HT-29 (cell line): ENCODE data around the gene ITSN1. TPM values are rescaled to one million over a fixed set of nuclear protein-coding genes. Genes with fewer than 3 reads are reported as not detected.

ENCODE experiments used
- DNase-seq: peaks from one replicate; pipeline ENCODE4 v3.0.0-alpha.2; 2015; ENCODE audit warnings: low spot score
- total RNA-seq: library from RNA; depleted of rRNA; stranded (reverse); fragments of >200 nt; shearing (Covaris generic); gene quantifications from 2 replicates; pipeline ENCODE4 v1.2.3, GENCODE V29; 2014

ITSN1 gene
- total RNA-seq, 1 experiment from 2014 or later: 19.6 TPM

DNA sequence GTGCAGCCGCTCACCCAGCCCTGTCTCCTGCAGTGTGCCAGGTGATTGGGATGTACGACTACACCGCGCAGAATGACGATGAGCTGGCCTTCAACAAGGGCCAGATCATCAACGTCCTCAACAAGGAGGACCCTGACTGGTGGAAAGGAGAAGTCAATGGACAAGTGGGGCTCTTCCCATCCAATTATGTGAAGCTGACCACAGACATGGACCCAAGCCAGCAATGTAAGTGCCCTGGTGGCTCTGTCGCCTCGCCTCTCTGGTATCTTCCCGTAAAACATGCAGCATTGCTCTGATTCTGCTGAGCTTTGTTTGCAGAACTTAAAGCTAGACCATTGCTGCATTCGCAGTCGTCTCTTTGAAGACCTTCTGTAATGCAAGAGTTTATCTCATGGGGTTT is 194.1 kb downstream of the ITSN1 start:
- DNase-seq: no peak

DNA sequence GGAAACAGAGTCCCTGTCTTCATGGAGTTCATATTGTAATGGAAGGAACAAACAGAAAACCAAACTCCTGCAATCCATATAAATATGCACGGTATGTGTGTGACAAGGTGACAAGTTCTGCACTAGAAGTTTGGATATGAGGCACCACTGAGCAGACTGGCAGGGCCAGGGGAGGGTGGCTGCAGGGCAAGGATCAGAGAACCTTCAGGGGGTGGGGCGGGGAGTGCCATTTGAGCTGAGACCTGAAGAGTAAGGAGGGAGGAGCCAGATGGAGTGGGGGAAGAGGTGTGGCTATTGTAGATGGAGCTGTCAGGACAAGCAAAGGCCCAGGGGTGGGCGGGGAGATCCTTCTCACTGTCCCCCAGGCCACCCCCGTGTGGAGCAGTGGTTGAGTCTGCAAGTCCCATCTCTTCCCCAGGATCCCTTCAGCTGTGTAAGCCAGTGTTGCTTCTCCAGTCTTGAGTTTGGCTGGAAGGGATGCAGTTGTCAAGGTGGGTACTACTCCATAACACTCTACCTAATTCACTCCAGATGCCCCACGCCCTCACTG is 196.9 kb downstream of the ITSN1 start:
- DNase-seq: no peak

DNA sequence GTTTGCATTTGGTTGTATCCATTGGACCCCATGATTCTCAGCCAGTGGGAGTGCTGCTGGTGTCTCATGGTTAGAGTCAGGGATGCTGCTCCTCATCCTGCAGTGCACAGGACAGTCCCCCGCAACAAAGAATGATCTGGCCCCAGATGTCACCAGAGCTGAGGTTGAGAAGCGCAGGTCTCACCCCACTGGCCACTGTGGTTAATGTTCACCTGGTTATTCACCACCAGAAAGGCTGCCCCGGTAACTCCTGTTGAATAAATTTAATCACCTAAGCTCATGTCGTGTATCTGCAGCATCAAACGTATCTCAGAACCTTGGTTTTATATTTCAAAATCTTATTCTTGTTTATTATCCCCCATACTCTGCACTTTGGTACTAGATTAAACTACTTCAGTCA is 197.5 kb downstream of the ITSN1 start:
- DNase-seq: no peak

DNA sequence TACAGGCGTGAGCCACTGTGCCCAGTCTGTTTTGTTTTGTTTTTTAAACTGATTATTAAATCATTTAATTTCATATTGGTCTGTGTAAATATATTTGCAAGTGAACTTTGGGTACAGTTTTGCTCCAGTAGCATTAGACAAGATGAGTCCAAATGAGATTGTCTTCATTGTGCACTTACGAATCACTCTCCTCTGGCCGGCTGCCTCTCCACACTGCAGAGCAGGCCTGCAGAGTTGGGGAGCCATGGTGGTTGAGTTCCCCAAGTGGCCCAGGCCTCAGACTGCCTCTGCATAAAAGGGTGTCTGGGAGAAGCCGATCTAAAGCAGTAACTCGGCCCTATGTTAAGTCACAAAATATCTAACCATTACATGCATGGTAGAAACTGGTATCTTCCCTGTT is 198.5 kb downstream of the ITSN1 start:
- no peak for DNase-seq

DNA sequence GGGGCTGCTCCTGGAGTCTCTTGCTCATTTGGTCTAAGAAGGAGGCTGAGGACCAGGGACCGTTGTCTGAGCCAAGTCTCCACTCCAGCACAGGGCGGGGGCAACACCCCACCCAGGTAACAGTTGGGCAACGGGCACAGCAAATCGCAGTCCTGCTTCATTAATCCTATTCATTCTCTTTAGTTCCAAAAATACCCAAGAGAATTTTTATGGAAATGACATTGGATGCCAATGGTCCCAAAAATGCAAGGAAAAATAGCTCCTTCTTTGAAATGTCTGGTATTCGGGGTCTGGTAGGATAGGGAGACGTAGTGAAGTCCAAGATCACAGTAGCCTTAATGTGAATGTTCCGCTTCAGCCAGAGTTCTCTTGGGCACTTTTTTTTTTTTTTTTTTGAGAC is 199.3 kb downstream of the ITSN1 start:
- DNase-seq: no peak

DNA sequence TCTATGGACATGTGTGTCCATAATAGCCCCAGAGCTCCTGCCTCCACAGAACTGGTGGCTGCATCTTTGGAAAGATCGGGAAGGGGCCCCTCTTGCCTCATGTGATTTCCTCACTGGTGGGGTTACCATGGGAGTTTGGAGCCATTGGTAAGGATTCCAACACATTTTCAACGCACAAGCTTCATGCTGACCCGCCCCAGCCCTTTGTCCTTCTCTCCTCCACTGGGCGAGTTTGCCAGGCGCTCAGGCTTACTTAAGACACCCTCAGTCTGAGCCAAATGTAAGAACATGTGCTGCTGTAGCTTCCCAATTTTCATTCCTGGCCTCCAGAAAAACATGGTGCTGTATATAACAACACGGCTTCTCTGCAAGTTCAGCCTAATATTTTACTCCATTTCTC is 200.9 kb downstream of the ITSN1 start:
- no peak for DNase-seq

DNA sequence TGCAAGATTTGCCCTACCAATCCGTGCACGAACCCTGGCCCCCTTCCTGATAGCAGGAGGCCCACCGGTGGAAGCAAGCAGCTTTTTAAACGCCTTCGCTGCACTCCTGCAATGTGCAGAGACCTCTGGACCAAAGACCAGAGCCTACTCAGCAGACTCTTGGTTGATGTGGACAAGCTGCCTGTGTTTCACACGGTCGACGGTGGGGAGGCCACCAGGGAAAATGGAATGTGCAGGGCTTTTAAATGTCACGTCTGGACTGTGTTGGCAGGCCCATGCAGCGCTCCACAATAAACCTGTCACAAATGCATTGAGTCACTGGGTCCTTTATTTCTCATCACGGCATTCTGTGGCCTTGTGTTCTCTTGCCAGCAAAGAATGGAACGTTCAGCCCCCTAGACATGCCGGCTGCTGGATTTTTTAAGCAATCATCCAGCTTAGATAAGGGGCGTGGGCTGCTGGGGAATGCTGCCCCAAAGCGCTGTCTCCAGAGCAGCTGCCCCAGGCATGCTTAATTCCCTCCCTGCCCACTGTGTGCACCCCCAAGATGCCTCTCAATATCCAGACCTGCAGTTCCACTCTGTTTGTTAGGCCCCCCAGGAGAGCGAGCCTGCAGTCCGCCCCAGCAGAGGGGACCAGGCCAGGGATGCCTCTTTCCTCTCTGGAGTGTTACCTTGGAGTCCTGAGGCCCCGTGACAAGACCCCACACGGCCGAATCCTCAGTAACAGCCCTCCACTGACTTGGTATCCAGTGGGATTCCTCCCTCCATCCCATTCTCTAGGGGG is 202.0 kb downstream of the ITSN1 start:
- DNase-seq: no peak

DNA sequence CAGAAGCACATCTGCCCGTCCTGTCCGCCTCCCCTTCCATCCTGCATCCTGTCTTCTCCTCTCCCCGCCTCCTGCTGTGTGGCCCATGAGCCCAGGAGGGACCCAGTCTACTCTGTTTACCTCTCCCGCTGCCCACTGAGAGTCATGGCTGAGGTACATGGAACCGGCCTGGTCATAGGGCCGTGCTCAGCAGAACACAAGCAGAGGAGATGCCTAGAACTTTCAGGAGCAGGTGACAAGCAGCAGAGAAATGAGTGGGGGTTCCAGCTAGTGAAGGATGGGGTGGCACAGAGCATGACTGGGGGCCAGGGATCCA is 202.5 kb downstream of the ITSN1 start:
- no peak for DNase-seq

DNA sequence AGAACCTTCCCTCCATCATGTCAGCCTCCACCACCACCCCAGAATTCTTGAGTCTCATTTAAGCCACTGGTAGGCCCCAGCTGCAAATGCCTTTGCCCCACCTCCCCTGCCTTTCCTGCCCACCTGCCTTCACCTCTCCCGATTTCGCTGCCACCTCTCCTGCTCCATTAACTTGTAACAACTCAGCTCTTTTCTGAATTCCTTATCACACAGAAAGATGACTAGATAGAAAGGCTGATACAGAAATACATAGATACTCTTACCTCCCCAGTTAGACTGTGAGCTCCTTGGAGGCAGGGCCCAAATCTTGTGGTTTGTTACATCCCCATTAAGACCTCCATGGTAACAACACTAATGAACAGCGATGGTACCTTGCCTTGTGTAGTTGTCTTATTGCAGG is 203.8 kb downstream of the ITSN1 start:
- no peak for DNase-seq

DNA sequence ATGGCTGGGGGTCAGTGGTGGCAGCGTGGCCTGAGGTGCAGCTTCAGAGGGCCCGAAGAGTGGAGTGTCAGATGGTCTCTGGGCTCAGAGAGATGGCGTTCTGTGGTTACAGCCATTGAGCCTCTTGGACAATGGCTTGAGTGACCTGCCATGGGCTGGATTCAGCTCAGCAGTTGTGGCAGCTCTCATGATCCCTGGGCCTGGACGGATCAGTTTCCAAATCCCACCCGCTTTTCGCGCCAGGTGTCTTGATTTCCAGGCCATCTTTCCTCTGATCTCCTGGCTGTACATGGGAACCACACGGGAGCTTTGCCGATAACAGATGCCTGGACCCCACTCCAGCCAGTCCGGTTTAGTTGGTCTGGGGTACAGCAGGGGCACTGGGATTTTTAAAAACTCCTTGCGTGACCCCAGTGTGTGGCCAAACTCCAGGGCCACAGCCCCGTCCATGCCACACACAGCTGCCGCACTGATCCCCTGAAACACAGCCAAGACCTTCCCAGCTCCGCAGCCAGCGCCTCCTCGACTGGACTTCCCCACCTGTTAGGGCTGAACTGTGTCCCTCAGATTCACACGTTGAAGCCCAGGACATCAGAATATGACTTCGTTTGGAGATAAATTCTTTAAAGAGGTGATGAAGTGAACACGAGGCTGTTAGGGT is 205.4 kb downstream of the ITSN1 start:
- no peak for DNase-seq

DNA sequence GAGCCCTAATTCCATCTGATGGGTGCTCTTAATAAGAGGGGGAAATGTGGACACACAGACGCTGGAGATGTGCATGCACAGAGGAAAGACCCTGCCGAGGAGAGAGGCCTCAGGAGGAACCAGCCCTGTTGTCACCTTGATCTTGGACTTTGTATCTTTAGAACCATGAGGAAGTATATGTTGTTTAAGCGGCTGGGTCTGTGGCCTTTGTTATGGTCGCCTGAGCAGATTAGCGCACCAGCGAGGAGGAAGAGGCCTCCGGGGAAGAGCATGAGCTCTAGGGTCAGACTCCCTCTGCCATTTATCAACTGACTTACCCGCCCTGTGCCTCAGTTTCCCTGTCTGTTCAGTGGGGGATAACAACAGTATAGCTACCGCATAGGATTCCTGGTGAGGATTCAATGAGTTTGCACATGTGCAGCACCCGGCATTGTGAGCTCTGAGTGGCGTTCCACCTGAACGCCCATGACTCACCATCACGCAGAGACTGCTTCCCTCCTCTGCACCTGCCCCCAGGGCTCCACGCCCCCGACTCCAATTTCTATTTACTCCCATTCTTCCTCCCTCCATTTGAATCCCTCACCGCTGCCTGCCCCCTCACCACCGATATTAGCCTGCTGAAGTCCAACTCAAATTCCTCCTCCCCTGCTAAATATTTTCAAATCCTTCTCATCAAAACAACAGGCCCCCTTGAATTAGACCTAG is 206.1 kb downstream of the ITSN1 start:
- no peak for DNase-seq

DNA sequence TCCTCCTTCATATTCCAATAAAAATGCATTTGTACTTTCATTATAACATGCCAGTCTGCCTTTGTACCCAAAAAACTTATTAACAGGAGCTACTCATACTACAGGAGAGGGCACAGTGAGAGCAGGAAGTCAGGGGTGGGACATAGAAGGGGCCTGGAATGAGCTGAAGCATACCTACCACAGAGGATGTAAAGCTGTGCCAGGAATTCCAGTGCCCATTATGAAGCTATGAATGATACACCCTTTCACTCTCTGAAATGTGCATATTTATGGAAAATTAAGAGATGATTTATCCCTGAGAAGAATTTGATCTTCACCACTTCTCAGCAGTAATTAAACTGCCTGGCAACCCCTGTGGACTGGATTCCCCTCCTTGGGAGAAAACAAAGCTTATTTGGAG is 207.5 kb downstream of the ITSN1 start:
- no peak for DNase-seq

DNA sequence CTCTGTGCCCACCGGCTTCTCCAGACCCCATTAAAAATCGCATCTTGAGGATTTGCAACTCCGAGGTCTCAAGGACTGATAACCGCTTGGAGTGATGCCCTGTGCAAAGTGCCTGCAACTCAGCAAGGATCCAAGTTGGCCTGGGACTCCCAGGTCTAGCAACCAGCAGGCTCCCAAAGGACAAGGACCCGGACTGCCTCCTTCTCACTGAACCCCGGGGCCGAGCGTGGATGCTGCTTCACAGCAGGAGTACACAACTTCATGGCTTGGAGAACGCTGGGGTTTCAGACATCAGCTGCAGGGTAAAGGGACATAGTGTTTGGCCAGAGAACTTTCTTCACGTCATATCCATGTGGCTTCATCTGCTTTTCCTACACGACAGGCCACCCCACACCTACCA is 208.1 kb downstream of the ITSN1 start:
- no peak for DNase-seq

DNA sequence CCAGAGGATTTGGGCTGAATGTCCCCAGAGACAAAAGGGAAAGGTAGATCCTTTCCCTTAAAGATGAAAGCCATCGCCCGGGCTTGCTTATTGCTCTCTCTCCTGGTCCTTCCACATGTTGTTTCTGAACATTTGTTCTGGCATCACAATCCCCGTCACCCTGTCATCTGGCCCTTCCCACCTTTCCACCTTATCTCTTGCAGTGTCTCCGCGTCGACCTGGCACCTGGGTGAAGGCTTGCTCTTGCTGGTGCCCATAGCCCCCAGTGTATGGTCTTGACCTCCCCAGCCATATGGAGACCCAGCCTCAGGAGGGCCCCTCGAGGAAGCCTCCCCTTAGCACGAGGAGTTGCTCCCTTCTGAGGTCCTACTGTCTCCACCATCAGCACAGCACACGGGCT is 208.7 kb downstream of the ITSN1 start:
- no peak for DNase-seq

DNA sequence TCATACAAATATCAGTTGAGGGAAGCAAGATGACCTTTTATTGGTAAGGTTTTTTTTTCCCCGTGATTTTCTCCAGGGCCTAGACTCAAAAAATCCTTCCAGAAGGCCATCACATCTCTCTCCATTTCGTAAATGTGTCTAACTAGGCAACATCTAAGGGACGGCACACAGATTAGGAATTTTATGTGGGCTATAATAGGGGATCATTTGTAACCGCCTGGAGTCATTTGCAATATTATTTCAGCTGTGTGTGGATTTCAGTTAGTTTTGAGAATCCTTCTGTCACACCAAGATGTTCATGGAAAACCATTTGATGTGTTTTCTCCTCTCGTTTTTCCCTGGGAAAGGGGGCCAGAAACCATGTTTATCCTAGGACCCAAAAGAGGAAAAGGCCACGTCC is 210.2 kb downstream of the ITSN1 start:
- no peak for DNase-seq

DNA sequence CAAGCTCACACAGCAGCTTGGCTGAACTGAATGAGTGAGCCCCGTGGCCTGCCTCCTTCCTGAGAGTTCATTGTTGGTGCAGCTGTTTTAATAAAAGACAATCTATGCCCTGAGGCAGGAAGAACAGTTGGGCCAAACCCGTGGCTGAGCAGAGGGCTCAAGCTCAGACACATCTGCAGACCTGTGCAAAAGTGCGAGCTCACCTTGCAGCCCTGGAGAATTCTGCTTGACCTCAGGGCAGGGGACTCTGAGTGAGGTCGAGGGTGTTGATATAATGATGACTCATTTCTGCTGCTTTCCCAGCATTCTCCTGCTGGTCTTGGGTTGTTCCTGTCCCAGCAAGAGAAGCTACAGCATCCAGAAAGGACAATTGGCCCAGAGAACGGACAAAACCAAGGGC is 212.3 kb downstream of the ITSN1 start:
- no peak for DNase-seq

DNA sequence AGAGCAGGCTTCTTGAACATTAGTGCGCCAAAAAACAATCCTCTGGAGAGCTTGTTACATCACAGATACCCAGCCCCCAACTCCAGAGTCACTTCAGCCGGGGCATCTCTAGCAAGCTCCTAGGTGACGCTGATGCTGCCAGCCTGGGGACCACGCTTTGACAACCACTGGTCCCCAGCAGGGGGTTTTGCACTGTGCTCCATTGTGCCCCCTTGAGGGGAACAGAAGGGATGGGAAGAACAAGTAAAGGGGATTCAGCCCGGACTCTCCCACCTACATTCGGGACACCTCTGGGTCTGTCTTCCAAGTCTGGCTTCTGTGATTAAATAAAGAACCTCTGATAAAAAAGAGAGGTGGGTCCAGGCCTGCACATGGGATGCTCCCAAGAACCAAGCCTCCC is 212.9 kb downstream of the ITSN1 start:
- DNase-seq: no peak

DNA sequence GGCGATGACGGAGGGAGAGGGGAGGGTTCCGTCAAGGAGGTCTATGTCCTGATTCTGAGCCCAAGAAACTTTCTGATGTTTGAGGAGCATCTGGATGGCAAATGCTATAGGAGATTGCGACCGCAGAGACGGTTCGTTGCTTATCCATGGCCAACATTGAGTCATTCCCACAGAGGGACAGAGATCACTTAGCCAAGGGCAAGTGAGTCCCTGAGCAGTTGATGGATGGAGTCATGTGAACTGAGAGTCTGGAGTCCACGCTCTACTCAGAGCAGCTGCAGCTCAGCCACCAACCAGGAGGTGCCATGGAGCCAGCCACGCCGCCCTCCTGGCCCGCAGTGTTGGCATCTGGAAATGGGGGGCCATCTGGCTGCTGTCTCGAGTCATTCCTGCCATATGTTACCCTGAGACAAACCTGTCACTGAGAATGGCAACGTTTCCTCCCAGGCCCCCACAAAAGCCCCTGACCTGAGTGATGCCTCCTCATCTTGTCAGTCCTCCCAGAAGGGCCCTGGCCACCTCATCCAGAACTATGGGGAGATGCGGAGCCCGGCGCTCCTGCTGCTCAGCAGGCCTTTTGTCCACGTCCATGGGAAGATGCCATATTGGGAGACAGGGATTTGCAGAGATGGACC is 214.7 kb downstream of the ITSN1 start:
- no peak for DNase-seq

DNA sequence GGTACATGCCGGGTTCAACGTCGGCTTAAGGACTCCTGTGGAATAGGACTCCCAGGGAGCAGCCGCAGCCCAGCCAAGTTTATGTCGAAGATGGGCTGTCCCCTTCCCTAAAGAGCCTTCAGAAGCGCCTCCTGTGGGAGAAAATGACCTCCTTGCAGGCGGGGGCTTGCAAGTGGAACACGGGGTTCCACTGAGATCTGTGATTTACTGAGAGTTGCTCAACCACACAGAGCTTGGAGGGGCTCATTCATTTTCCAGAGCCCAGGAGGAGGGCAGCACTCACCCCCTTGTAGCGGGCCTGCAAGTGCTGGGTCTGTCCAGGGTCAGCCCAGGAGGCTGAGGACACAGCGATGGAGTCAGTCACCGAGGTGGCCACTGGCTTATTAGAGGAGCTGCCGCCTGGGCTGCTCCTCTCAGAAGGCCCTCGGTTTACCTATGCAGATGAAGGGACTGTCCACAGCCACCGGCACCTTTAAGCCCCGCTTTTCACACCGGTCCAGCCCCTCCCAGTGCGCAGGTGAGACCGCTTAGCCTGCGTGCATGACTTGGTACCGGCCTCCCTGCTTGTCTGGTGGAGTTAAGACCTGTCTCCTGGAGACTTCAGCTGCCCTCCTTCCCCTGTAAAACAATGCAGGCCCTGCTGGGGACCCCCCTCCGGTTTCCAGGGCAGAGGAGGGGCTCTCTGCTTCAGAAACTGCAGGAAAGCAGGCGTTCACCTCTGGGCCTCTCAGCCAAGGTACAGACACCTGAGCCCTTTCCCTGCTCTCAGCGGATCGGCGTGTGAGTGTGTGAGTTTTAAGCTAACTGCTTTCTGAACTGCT is 215.8 kb downstream of the ITSN1 start:
- DNase-seq: no peak

DNA sequence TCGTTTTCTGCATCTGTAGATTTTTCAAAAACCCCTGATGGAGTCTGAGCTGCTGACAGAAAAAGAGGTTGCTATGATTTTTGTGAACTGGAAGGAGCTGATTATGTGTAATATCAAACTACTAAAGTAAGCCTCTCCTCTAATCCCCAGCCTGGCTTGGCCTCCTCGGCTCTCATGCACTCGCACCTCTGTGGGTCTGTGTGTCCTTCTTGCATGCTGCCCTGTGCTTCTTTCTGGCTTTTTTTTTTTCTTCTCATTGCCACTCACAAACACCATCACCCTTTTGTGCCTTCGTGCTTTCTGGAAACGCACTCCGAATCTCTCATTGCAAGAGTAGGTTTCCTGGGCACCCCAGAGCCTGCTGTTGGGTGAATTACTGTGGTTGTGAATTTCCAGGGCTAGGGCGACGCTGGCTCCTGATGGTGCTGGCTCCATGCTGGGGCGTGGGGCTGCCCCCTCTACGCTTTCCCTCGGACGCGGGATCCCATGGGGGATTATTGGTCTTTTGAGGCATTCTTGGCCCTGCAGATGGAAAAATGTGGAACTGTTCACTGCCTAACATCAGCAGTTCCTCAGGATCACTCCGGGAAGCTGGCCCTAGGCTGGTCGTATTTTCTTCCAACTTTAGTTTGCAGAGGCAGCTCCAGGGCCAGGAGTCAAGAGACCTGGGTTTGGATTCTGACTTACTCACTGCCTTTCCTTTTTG is 216.5 kb downstream of the ITSN1 start:
- DNase-seq: no peak
